GM18873 (cell line): Measurements from ENCODE around the gene CRELD2.
"Not testable (repeated sequence)": the region's sequence is repeated elsewhere in the genome, so short reads cannot be mapped to it uniquely, and the experiment has no call there.

Experiments
- ATAC-seq: cut with Tn5 transposase; IDR thresholded peaks from one replicate; pipeline ENCODE4 v1.9.1; 2021; ENCODE audit warnings: mild to moderate bottlenecking, moderate library complexity, moderate number of reproducible peaks; ENCODE audit not compliant: unreplicated experiment, low FRiP score

CRELD2 gene

DNA sequence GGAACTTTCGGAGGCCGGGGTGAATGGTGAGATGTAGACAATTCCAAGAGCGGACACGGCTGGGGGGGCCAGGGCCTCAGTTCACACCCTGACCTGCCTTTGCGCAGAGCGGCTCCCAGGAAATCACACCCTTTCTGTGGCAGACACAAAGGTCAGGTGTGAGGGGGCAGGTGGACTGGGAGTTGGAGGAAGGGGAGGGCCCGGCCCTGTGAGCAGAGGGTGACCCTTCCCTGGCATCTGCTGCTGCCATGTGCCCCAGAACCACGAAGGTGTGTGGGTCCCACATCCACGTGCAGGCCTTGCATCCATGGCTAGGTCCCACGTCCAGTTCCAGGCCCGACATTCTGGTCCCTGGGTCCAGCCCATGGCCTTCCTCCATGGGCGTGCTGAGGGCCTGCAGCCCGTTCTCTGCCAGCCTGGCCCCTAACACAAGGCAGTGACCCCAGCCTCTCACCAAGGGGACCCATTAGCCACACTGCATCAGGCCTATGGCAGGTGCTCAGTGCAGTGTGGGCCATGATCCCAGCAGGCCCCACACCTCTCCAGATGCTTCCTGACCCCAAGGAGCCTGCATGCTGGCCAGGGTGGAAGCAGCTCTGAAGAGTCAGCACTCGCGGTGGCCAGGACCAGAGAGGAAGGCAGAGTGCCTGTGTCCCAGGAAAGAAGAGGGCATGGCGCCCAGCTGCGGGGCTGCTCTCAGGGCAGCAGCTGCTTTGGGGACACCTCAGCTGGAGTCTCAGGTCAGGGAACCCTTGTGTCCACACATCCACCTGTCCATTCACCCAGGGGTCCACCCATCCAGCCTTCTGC is 23.3 kb downstream of the CRELD2 start:
- no peak for ATAC-seq

DNA sequence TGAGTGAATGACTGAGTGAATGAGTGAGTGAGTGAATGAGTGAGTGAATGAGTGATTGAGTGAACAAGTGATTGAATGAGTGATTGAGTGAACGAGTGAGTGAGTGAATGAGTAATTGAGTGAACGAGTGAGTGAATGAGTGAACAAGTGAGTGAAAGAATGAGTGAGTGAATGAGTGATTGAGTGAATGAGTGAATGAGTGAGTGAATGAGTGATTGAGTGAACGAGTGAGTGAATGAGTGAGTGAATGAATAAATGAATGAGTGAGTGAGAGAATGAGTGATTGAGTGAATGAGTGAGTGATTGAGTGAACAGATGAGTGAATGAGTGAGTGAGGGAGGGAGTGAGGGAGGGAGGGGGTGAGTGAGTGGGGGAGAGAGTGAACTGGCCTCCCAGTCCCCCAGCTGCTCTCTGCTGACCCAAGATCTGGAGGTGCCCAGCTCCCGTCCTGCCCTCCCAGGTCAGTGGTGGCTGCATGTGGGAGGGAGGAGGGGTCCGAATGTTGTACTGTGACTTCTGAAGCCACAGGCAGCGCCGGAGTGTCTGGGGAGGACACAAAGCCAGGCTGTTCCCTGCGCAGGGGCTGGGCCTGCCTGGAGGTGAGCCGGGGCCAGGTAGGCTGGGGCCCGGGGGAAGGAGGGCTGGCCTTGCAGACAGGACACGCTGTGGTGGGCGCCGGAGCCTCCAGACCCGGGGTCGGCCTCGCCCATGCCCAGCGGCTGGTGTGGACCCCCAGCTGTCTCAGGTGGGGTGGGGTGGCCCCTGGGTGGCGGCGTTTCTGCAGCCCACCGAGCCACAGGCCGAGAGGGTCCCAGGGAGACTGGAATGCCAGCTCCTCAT is 24.4 kb downstream of the CRELD2 start:
- ATAC-seq, result no peak

- ATAC-seq, result no peak
These were observed 25.0 kb downstream of the CRELD2 start for GRCh38 chr22:49943405-49943765.

DNA sequence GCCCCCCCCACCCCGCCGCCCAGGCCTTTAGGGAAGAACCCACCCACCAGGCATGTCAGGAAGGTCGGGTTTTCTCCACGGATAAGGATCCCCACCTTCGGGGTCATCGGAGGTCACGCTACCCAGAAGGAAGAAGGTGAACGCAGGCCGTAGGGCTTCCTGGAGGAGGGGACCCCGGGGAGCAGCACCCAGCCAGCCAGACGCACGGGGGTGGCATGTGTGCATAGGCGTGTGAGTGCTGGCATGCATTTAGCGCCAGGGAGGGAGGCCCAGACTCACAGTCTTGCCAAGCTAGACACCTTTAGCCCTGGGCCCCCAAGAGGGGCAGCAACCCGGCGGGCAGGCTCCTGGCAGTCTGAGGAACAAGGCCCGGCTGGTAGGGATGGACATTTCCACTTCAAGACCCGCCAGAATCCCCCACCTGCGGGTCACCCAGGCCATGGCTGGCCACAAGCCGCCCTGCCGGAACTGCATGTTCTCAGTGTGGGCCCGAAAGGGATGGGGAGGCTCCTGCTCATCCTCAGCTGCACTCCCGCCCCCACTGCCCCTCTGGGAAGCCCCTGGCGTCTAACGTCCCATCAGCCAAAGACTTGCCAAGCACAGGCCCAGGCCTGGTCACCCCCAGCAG is 25.5 kb downstream of the CRELD2 start:
- ATAC-seq, result no peak

- ATAC-seq, result no peak
These were observed 26.0 kb downstream of the CRELD2 start for GRCh38 chr22:49944399-49944891.

- not testable (repeated sequence) for ATAC-seq
These were observed 26.8 kb downstream of the CRELD2 start for GRCh38 chr22:49945042-49945794.

- ATAC-seq, result no peak
These were observed 28.3 kb downstream of the CRELD2 start for GRCh38 chr22:49946612-49947295.

GRCh38 chr22:49947296-49947622 is 28.8 kb downstream of the CRELD2 start:
- ATAC-seq, result no peak

DNA sequence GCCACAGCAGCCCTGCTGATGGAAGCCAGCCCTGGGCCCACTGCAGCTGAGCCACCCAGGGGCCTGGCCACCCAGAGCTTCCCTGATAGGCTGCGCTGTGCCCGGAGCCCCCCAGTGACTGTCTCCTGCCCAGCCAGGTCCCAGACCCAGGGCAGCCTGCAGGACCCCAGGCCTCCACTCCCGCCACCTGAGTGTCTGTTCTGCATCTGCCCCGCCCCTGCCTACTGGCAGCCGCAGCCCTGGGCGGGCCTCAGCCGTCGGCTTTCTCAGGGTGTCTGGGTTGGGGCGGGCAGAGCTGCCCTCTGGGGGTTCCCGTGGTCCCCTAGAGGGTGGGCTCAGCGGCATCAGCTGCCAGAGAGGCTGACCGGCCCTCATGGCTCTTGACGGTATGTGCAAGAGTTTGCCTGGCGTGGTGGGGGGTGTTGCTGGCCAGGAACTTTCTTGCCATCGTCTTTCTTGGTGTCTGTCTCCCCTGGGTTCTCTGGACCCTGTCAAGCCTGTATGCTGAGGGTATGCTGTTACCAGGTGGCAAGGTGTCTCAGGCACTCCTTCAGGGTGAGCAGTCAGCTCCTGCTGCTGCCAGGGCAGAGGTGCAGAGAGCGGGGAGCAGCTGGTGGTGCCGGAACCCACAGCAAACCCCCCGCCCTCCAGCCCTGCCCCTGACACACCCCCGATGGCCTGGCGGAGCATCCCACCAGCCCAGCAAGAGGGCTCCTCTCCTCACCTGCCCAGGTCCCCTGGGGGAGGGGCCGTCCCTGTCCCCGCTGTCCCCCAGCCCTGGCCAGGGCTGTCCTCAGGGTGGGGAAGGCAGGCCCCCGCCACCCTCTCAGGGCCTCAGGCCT is 29.9 kb downstream of the CRELD2 start:
- no peak for ATAC-seq

DNA sequence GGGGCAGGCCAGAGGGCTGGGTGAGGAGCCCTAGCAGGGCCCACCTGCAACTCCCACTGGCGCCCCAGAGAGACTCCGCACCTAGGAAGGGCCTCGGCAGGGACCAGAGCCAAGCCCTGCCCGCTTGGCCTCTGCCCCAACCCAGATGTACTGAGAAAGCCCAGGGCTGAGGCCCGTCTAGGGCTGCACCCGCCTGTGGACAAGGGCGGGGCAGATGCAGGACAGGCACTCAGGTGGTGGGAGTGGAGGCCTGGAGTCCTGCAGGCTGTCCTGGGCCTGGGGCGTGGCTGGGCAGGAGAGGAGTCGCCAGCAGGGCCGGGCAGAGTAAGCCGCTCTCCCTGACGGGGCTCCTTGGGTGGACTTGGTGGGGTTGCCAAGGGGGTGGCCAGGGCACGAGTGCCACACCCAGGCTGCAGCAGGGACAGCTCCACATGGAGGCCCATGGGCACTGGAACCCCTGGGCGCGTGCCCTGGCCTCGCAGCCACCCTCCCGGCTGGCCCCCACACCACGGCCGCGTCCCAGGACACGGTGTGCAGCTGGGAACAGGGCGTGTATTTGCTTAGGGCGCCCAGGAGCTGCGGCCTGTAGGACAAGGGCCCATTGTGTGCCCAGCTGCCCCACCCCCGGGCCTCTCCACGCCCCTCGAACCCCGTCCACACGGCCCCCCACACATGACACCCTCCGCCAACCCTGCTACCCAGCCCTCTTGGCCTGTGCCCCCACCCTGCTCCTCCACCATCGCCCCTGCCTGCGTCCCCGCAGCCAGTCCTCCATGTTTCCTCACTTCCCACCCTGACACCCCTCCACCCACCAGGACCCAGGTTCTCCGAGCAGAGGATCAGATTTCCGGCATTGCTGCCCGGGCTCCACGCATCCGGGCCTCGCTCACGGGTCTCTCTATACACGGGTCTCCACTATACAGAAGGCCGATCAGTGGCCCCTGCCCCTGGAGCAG is 30.8 kb downstream of the CRELD2 start:
- ATAC-seq, result no peak

- no peak for ATAC-seq
These were observed 31.5 kb downstream of the CRELD2 start for GRCh38 chr22:49949914-49950292.

- ATAC-seq, result no peak
These were observed 32.1 kb downstream of the CRELD2 start for GRCh38 chr22:49950396-49950994.

- no peak for ATAC-seq
These were observed 32.7 kb downstream of the CRELD2 start for GRCh38 chr22:49951000-49951677.

- ATAC-seq, result no peak
These were observed 33.2 kb downstream of the CRELD2 start for GRCh38 chr22:49951678-49951985.

- no peak for ATAC-seq
These were observed 33.8 kb downstream of the CRELD2 start for GRCh38 chr22:49951986-49952896.

DNA sequence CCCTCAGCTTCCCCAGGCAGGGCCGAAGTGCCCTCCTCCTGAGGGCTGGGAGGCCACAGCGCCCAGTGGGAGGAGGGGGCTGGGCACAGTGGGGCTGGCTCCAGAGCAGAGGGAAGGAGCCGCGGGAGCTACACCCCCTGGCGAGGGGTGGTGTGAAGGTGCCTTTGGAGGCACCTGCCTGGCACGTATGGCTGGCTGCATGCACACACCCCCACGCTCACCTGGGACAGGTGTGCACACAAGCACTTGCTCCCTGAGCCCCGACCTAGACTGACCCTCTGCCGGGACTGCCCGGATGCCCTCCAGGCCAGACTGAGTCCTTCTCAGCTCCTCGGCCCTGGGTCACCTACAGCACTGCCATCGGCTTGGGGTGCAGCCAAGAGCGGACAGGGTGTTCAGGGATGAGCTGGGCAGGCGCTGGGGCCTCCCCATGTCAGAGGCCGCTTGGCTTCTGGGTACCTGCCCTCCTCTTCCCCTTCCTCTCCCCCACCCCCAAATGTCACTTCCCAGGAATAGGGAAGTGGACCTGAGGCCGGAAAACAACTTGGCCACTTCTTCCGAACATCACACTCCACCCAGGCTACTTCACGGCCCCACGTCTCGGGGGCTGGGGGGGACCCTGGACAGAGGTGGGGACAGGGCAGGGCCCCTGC is 34.7 kb downstream of the CRELD2 start:
- ATAC-seq, result no peak
